ENCODE measurements around the gene TTC7B.

TTC7B gene

GRCh38 chr14:90758028-90758889, 58.0 kb downstream of the TTC7B start:
- H4K20me1 ChIP-seq (ENCODE audit: low read depth, low read length), result no peaks in the 10 kb centered on the region
- peak overlapping the region; percentile 100 for H2AFZ ChIP-seq (ENCODE audit: low read depth, low read length, severe bottlenecking)
- H3K9me2 ChIP-seq (replicated peaks; ENCODE audit: insufficient read depth, low read length), result no peaks in the 10 kb centered on the region
- peak overlapping the region; percentile 45 for H3K4me3 ChIP-seq (ENCODE audit: insufficient read depth, low read length, poor library complexity, severe bottlenecking)
- peaks cover 4% of the 10 kb centered on the region; the same call in 1 of the 2 replicates for H3K27me3 ChIP-seq (ENCODE audit: low read length)
- peak overlapping the region; percentile 95 for H3K4me2 ChIP-seq (ENCODE audit: low read depth, low read length, poor library complexity, severe bottlenecking)
- no peaks in the 10 kb centered on the region for H3K79me2 ChIP-seq (ENCODE audit: insufficient read depth, low read length)
- no peak for TF ChIP-seq EZH2phosphoT487 (conservative IDR thresholded peaks at IDR 0.05; ENCODE audit: low read length)
- TF ChIP-seq, protein P1, sequence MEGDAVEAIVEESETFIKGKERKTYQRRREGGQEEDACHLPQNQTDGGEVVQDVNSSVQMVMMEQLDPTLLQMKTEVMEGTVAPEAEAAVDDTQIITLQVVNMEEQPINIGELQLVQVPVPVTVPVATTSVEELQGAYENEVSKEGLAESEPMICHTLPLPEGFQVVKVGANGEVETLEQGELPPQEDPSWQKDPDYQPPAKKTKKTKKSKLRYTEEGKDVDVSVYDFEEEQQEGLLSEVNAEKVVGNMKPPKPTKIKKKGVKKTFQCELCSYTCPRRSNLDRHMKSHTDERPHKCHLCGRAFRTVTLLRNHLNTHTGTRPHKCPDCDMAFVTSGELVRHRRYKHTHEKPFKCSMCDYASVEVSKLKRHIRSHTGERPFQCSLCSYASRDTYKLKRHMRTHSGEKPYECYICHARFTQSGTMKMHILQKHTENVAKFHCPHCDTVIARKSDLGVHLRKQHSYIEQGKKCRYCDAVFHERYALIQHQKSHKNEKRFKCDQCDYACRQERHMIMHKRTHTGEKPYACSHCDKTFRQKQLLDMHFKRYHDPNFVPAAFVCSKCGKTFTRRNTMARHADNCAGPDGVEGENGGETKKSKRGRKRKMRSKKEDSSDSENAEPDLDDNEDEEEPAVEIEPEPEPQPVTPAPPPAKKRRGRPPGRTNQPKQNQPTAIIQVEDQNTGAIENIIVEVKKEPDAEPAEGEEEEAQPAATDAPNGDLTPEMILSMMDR (IDR thresholded peaks at IDR 0.05; ENCODE audit: insufficient read depth, low read length, poor library complexity, severe bottlenecking), result peak; percentile 71
- peaks cover 9% of the 10 kb centered on the region; the same call in 1 of the 2 replicates for H3K9me3 ChIP-seq (ENCODE audit: insufficient read depth, low read length)
- no peaks in the 10 kb centered on the region for H3F3A ChIP-seq (ENCODE audit: insufficient read depth)
- H3K9ac ChIP-seq (ENCODE audit: low read length), result peak overlapping the region; percentile 73
- H3K27ac ChIP-seq (ENCODE audit: low read depth, low read length), result peak overlapping the region; percentile 29; the same call in 1 of the 2 replicates
- H3K36me3 ChIP-seq (ENCODE audit: low read length), result no peaks in the 10 kb centered on the region

DNA sequence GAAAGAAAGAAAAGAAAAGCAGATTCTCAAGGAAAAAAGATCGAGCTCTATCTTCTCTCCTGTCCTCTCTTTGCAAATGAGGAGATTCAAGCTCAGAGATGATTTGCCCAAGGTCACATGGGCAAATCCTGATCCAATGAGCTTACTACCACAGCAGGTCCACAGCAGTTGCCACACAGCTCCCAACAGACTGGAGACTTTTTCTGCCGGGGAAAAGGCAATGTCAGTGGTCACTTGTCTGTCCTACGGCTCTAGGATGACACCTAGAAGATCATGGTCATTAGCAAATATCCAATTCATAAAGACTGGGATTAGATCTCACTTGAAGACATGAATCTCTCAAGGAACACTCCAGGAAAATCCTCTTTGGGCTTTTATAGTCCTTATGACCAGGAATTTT, 58.8 kb downstream of the TTC7B start:
- no peak overlapping the region for H3K27ac ChIP-seq (ENCODE audit: low read depth, low read length)
- H2AFZ ChIP-seq (ENCODE audit: low read depth, low read length, severe bottlenecking), result peak overlapping the region; percentile 18
- H3K9ac ChIP-seq (ENCODE audit: low read length), result peak overlapping the region; percentile 33; the same call in 1 of the 2 replicates
- no peak overlapping the region for H3K4me3 ChIP-seq (ENCODE audit: insufficient read depth, low read length, poor library complexity, severe bottlenecking)
- no peaks in the 10 kb centered on the region for H3K79me2 ChIP-seq (ENCODE audit: insufficient read depth, low read length)
- no peaks in the 10 kb centered on the region for H3K9me2 ChIP-seq (replicated peaks; ENCODE audit: insufficient read depth, low read length)
- 0 out of 2 replicates have a peak, but pooled peaks cover 1% of the 10 kb centered on the region for H3K27me3 ChIP-seq (ENCODE audit: low read length)
- no peak for TF ChIP-seq EZH2phosphoT487 (conservative IDR thresholded peaks at IDR 0.05; ENCODE audit: low read length)
- TF ChIP-seq, protein P1 (IDR thresholded peaks at IDR 0.05; ENCODE audit: insufficient read depth, low read length, poor library complexity, severe bottlenecking), result no peak
- H3K36me3 ChIP-seq (ENCODE audit: low read length), result no peaks in the 10 kb centered on the region
- peak overlapping the region; percentile 56 for H3K4me2 ChIP-seq (ENCODE audit: low read depth, low read length, poor library complexity, severe bottlenecking)
- 0 out of 2 replicates have a peak, but pooled peaks cover 2% of the 10 kb centered on the region for H3K9me3 ChIP-seq (ENCODE audit: insufficient read depth, low read length)
- H4K20me1 ChIP-seq (ENCODE audit: low read depth, low read length), result no peaks in the 10 kb centered on the region
- no peaks in the 10 kb centered on the region for H3F3A ChIP-seq (ENCODE audit: insufficient read depth)

DNA sequence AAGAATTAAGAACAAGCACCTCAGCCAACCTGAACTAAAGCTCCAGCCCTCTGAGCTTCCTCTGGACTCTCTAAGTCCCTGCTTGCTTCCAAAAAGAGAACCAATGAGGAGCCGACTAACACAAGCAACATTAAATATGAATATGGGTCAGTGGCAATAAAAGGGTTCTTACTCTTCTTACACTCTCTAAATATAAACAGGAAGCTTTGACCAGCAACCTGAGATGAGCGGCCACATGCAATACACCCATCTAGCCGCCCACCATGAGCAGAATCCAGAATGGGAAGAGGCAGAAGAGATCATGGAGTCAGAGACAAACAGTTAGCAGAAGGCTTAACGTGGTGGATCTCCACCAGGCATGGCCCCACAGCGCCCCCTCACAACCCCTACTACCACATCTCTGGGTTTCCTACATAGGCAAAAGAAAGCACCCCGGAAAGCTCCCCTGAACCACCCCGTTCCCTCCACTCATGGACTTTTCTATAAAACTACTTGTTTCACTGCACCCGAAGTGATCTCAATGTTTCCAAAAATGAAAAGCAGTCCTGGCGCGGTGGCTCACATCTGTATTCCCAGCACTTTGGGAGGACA, 59.4 kb downstream of the TTC7B start:
- Histone ChIP-seq H3K9me3 (ENCODE audit: insufficient read depth, low read length) (no peaks in the 10 kb centered on the region), H3K9me2 (replicated peaks; ENCODE audit: insufficient read depth, low read length) (no peaks in the 10 kb centered on the region), H3F3A (ENCODE audit: insufficient read depth) (no peaks in the 10 kb centered on the region), H3K79me2 (ENCODE audit: insufficient read depth, low read length) (no peaks in the 10 kb centered on the region), H3K27ac (ENCODE audit: low read depth, low read length) (no peak overlapping the region), H2AFZ (ENCODE audit: low read depth, low read length, severe bottlenecking) (no peak overlapping the region), H3K27me3 (ENCODE audit: low read length) (no peaks in the 10 kb centered on the region), H3K9ac (ENCODE audit: low read length) (no peak overlapping the region), H3K4me2 (ENCODE audit: low read depth, low read length, poor library complexity, severe bottlenecking) (no peak overlapping the region), H3K36me3 (ENCODE audit: low read length) (no peaks in the 10 kb centered on the region), H4K20me1 (ENCODE audit: low read depth, low read length) (no peaks in the 10 kb centered on the region), H3K4me3 (ENCODE audit: insufficient read depth, low read length, poor library complexity, severe bottlenecking) (no peak overlapping the region)
- TF ChIP-seq, protein P1 (IDR thresholded peaks at IDR 0.05; ENCODE audit: insufficient read depth, low read length, poor library complexity, severe bottlenecking), result peak; percentile 20
- no peak for TF ChIP-seq EZH2phosphoT487 (conservative IDR thresholded peaks at IDR 0.05; ENCODE audit: low read length)

Measured in SU-DHL-6 (cell line).